ENCODE measurements around the gene MOB3C.

Gene MOB3C

DNA sequence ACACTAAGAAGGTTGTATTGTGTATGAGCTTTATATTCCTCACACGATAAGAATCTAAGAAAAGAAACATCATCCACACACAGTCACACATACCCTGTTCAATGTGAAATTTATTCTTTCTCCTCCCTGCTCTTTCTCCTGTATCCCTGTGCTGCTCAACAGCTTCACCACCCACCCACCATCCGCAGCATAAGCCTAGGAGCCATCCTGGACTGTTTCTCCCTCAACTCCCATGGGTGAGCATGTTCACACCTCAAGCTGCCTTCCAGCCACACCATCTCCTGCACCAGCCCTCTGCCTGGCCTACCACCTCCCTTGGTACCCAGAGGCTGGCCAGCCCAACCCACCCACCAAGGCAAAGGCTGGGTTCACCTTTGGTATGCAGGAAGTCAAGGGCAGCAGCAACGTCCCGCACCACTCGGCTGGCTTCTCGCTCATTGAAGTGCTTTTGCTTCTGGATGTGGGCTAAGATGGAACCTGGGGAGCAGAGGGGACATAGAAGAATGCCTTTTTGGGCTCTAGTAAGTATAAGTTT lies 44.9 kb downstream of the MOB3C start:
- DNase-seq (ENCODE audit: low spot score), result no peak

DNA sequence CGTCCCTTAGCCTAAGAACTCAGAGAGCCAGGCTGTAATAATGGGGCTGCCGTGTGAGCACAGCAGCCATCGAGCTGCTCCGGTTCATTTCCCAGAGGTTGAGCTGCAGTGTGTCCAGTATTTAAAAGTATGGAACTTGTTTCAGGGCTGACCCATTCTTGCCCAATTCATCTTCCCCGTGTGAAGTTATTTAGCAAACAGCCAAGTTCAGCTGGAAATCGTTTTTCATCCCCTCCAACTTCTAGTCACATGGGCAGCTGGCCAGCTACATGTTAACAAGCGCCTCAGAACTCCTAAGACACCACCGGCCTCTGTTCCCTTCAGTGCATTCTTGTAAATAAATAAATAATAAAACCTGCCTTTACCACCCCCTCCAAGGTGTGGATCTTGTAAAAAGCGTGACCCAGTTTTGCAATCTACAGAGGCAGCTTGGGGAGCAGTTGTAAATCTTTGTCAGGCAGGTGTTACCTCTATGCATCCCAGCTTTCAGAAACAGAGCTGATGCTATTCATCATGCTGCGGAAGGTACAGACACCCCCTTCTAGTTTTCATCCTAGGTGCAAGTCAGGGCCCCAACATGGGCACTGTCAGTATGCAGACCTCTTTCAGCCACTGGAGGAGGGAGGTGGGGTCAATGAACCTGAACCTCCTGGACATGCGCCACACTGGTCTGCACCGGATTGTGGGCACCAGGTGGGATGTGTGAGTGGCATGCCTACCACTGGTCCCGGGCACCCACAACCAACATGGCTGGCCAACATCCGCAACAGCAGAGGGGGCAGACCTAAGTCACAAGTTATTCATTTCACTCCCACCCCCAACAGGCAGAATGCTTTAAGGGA lies 46.5 kb downstream of the MOB3C start:
- DNase-seq (ENCODE audit: low spot score), result no peak

DNA sequence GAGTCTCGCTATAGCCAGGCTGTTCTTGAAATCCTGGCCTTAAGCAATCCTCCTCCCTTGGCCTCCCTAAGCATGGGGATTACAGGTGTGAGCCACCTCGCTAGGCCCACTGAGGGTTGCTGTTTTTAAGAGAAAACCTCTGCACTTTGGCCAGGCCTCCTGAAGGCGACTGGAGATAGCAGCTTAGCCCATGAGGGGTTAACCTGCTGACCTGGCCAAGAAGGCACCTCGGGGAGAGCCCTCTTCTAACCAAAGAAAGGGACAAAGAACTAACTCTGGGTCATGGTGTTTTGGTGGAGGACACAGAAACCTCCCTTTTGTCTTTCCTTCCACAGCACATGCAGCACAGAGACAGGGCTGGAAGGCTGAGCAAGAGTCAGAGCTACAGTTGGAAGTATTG lies 47.5 kb downstream of the MOB3C start:
- DNase-seq (ENCODE audit: low spot score), result no peak

GRCh38 chr1:46568461-46568891 lies 48.1 kb downstream of the MOB3C start:
- DNase-seq (ENCODE audit: low spot score), result no peak

DNA sequence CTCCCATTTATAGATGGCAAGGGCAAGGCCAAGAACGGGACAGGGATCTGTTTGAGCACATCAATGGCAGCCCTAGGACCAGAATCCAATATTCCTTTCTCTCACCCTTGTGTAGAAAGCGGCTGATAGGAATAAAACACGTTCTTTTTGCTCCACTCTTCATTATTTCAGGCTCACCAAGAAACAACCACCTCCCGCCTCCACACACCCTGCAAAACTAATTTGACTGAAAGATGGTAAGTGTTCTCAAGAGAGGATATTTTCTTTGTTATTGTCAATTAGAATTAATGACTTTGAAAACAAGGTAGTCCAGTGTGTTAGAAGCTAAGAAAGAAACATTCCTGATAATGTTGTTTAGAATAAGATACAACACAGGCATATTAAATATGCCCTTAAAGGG lies 53.3 kb downstream of the MOB3C start:
- no peak for DNase-seq (ENCODE audit: low spot score)

GRCh38 chr1:46562498-46562897 lies 54.1 kb downstream of the MOB3C start:
- DNase-seq (ENCODE audit: low spot score), result no peak

GRCh38 chr1:46558966-46559365 lies 57.6 kb downstream of the MOB3C start:
- no peak for DNase-seq (ENCODE audit: low spot score)

DNA sequence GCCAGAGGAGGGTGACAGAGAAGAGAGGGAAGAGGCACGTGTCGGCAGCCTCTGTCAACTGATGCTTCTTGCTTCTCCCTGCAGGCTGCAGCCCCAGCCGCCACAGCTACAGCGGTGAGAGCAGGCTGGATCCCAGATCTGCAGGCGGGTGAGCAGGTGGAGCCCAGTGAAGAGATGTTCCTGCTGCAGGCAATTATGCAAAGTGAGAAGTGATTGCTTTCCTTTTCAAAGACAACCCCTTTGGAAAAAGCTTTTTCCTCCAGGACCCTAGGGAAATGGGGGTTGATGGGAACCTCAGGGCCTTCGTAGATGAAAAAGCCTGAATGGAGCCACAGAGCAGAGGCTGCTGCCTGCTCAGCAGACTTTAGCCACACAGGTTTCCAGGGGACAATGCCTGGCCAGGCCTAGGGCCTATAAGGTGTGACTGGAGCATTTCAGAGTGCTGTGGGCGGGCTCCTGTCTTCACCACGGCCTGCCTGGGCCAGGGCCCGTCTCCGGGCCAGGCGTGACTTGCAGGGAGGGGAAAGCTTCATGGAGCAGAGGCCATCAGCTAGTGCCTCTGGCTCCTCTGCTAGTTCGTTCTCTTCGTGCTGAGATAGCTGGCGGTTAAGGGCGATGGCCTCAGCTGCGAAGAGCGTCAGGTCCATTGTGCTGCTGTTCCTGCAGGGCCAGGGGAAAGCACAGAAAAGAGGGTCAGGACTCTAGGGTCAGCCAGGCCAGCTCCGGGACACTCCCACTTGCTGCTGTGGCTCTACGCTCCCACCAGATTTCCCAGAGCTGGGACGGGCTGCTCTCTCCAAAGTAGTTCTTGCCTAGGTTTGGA lies 58.3 kb downstream of the MOB3C start:
- DNase-seq (ENCODE audit: low spot score), result no peak
